Common myeloid progenitor, CD34-positive (primary cell): Measurements from ENCODE around the gene TDRD3.

ENCODE experiments used
- CTCF ChIA-PET: fragments of 350-600 bp; sonication (Branson Sonifier 250); formaldehyde crosslinking; loops from one replicate; lab custom pipeline; 2021; ENCODE audit warnings: antibody characterized with exemption; lab: Charles Lee
- POLR2A ChIA-PET: fragments of 350-600 bp; sonication (Branson Sonifier 250); formaldehyde crosslinking; loops from one replicate; lab custom pipeline; 2021; ENCODE audit warnings: antibody characterized with exemption; lab: Charles Lee
- DNase-seq, 3 donors: peaks; one replicate each; pipeline versions ENCODE4 v3.0.0 to v3.0.0-alpha.2; 2013
- H3K27ac ChIP-seq, 2 experiments: 1 replicate in 1 of 2; 2 replicates in 1 of 2; pipeline ENCODE4 v1.7.0; 2013; ENCODE audit warnings: inconsistent platforms in 2 of 2, low read length in 2 of 2, mild to moderate bottlenecking in 2 of 2, low read depth in 1 of 2, moderate library complexity in 1 of 2; ENCODE audit not compliant: severe bottlenecking in 2 of 2, insufficient read depth in 1 of 2, poor library complexity in 1 of 2
- H3K27me3 ChIP-seq, 5 experiments: replicated peaks in 2 of 5; 1 replicate in 3 of 5; 2 replicates in 2 of 5; pipeline versions ENCODE4 v1.6.1 to v1.7.0; 2013; ENCODE audit warnings: low read length in 4 of 5, mild to moderate bottlenecking in 2 of 5, moderate library complexity in 2 of 5, inconsistent platforms in 1 of 5; ENCODE audit not compliant: insufficient read depth in 5 of 5, control insufficient read depth in 4 of 5
- H3K36me3 ChIP-seq, 4 experiments: 1 replicate in 2 of 4; 2 replicates in 2 of 4; pipeline versions ENCODE4 v1.6.1 to v1.7.0; 2013; ENCODE audit warnings: low read length in 3 of 4, control low read depth in 1 of 4, mild to moderate bottlenecking in 1 of 4; ENCODE audit not compliant: control insufficient read depth in 4 of 4, insufficient read depth in 4 of 4
- H3K4me1 ChIP-seq, 4 experiments: 1 replicate in 3 of 4; 2 replicates in 1 of 4; pipeline versions ENCODE4 v1.6.1 to v1.7.1; 2013; ENCODE audit warnings: low read length in 3 of 4, mild to moderate bottlenecking in 3 of 4, control low read depth in 1 of 4, inconsistent platforms in 1 of 4, moderate library complexity in 1 of 4; ENCODE audit not compliant: control insufficient read depth in 4 of 4, insufficient read depth in 4 of 4; ENCODE audit errors: control extremely low read depth in 1 of 4
- H3K4me3 ChIP-seq, 7 experiments: 1 replicate in 4 of 7; 2 replicates in 3 of 7; pipeline versions ENCODE4 v1.5.1 to v1.7.0; 2013; ENCODE audit warnings: mild to moderate bottlenecking in 7 of 7, low read length in 6 of 7, moderate library complexity in 6 of 7, inconsistent platforms in 2 of 7, low read depth in 2 of 7, control low read depth in 1 of 7; ENCODE audit not compliant: insufficient read depth in 4 of 7, control insufficient read depth in 1 of 7; ENCODE audit errors: extremely low read depth in 1 of 7
- H3K9me3 ChIP-seq, 5 experiments: 1 replicate in 4 of 5; 2 replicates in 1 of 5; pipeline versions ENCODE4 v1.6.1 to v1.7.1; 2013; ENCODE audit warnings: low read length in 4 of 5, mild to moderate bottlenecking in 2 of 5, inconsistent platforms in 1 of 5, low read depth in 1 of 5, moderate library complexity in 1 of 5; ENCODE audit not compliant: control insufficient read depth in 4 of 5, insufficient read depth in 2 of 5; ENCODE audit errors: control extremely low read depth in 1 of 5
- WGBS: methylation state at CpG from one replicate; pipeline ENCODE4 v1.1.5; 2013; ENCODE audit not compliant: insufficient coverage; 5-methylcytosine and 5-hydroxymethylcytosine counted together

The TDRD3 gene

DNA sequence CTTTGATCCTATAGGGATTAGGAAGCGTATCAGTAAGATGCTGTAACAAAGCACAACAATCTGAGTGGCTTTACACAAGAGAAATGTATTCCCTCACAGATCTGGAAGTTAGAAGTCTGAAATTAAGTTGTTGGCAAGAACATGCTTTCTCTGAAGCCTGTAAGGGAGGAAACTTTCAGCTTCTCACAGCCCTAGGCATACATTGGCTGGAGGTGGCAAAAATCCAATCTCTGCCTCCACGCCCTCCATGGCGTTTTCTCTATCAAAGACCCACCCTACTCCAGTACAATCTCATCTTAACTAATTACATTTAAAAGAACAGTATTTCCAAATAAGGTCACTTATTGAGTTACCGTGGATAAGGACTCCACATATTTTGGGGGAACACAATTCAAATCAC is 211.9 kb downstream of the TDRD3 start:
- 97% methylated on average over 4 of the region's 4 CpGs for WGBS
- CTCF ChIA-PET: no interaction called here
- no peak for DNase-seq
- Histone ChIP-seq H3K27me3 (no peaks in the 10 kb centered on the region), H3K36me3 (no peaks in the 10 kb centered on the region), H3K9me3 (no peaks in the 10 kb centered on the region), H3K4me1 (no peaks in the 10 kb centered on the region), H3K4me3 (no peak overlapping the region), H3K27ac (no peak overlapping the region)
- POLR2A ChIA-PET: no interaction called here

DNA sequence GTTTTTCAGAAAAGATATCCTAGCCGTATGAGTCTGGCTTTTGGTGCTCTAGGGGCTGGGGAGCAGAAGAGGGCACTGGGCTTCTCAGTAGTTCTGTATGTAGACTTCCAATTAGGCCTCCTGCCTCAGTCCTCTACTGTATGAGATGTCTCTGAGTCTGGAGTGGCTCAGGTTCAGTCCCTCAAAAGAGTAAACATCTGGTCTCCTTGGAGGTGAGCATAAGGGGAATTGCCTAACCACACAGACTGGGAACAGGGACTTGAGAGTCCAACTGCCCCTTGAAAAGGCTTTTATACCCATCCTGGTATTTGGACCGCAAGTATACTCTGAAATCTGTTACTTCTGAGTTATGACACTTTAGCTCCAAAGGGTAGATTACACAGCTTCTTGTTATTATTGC is 214.5 kb downstream of the TDRD3 start:
- CTCF ChIA-PET: no interaction called here
- H3K27ac ChIP-seq: no peak overlapping the region
- DNase-seq: no peak
- H3K4me3 ChIP-seq: no peak overlapping the region
- no peaks in the 10 kb centered on the region for H3K4me1 ChIP-seq
- POLR2A ChIA-PET: no interaction called here
- no CpG with 5 or more reads among the region's 2 CpGs for WGBS
- no peaks in the 10 kb centered on the region for H3K27me3 ChIP-seq
- no peaks in the 10 kb centered on the region for H3K9me3 ChIP-seq
- H3K36me3 ChIP-seq: no peaks in the 10 kb centered on the region

DNA sequence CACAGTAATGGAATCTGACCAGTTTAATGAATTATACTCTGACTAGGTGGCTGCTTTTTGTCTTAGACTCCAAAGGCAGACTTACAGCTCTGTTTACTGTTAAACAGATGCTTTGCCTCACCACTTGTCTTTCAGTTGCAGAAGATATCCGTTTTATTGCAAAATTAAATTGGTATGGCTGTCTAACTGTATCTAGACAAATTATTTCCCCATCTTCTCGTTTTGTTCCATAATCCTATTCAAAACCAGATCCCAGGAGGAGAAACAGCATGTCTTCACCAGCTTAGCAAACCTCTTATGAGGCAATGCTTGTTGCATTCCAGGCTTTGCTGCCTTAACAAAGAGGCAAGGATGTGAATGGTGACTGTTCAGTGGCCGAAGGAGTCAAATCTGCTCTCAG is 215.6 kb downstream of the TDRD3 start:
- 80% methylated on average over 2 of the region's 3 CpGs for WGBS
- DNase-seq: no peak
- ChIA-PET CTCF (no interaction called here), POLR2A (no interaction called here)
- no peak overlapping the region for H3K27ac ChIP-seq
- H3K4me1 ChIP-seq: no peaks in the 10 kb centered on the region
- no peaks in the 10 kb centered on the region for H3K36me3 ChIP-seq
- no peaks in the 10 kb centered on the region for H3K27me3 ChIP-seq
- H3K9me3 ChIP-seq: no peaks in the 10 kb centered on the region
- H3K4me3 ChIP-seq: no peak overlapping the region

DNA sequence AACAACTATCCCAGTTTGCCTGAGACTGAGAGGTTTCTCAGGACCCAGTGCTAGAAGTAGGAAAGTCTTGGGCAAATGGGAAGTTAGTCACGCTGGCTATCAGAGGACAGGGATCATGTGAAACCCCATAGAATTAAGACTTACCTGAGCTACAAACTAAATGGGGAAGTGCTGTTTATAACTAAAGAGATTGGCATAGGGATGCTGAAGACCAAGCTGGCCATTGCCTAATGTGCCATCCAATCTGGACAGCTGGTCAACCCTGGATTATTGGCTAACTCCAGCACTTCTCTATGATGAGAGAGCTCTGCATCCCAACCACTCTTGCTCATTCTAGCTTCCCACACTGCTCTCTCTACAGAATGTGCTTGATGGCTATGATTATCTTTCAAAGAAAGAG is 216.1 kb downstream of the TDRD3 start:
- CTCF ChIA-PET: no interaction called here
- Histone ChIP-seq H3K27me3 (no peaks in the 10 kb centered on the region), H3K4me3 (no peak overlapping the region), H3K36me3 (no peaks in the 10 kb centered on the region), H3K27ac (no peak overlapping the region), H3K9me3 (no peaks in the 10 kb centered on the region), H3K4me1 (no peaks in the 10 kb centered on the region)
- no peak for DNase-seq
- 100% methylated on average over 1 of the region's 1 CpG for WGBS
- POLR2A ChIA-PET: no interaction called here

DNA sequence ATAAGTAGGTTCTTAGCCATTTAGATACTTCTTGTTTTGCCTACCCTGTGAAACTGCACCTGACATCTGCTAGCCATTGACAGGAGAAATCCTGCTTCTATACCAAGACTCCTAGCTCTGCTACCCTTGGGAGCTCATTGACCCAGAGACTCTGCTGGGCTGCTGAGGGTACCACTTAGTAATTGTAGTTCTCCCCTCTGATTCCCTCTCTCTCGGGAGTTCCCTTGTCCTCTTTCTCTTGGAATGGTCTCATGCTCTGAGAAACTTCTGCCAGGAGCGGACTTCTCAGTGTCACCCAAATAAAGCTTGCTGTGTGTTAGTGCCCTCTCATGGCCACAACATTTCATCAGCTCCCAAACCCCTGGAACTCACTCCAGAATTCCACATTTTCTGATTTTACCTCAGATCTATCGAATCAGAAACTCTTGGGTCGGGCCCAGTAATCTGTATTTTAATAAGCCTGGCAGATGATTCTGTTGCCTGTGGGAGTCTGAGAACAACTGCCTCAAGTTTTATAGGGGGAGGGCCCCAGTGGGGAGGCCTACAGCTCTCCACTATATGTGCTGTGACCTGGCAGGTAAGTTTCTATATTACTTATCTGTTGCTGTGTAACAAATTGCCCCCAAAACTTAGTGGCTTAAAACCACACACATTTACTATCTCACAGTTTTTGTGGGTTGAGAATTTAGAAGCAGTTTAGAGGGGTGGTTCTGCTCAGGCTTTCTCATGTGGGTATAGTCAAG is 221.1 kb downstream of the TDRD3 start:
- H3K4me3 ChIP-seq: no peak overlapping the region
- H3K36me3 ChIP-seq: no peaks in the 10 kb centered on the region
- CTCF ChIA-PET: no interaction called here
- H3K9me3 ChIP-seq: no peaks in the 10 kb centered on the region
- POLR2A ChIA-PET: no interaction called here
- H3K27me3 ChIP-seq: no peaks in the 10 kb centered on the region
- H3K4me1 ChIP-seq: no peaks in the 10 kb centered on the region
- WGBS: 94% methylated on average over 3 of the region's 4 CpGs
- H3K27ac ChIP-seq: no peak overlapping the region
- DNase-seq: no peak

DNA sequence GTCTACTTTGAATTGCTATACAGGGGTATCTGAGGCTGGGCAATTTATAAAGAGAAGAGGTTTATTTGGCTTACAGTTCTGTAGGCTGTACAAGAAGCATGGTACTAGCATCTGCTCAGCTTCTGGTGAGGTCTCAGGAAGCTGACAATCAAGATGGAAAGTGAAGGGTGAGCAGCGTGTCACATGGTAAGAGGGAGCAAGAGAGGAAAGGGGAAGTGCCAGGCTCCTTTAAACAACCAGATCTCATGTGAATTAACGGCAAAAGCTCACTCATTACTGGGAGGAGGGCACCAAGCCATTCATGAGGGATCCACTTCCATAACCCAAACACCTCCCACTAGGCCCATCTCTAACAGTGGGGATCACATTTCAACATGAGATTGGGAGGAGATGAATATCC is 222.4 kb downstream of the TDRD3 start:
- ChIA-PET POLR2A (no interaction called here), CTCF (no interaction called here)
- H3K36me3 ChIP-seq: no peaks in the 10 kb centered on the region
- no peaks in the 10 kb centered on the region for H3K27me3 ChIP-seq
- H3K4me1 ChIP-seq: no peaks in the 10 kb centered on the region
- DNase-seq: peak in 1 of 3 donors; percentile 7
- no peaks in the 10 kb centered on the region for H3K9me3 ChIP-seq
- no peak overlapping the region for H3K27ac ChIP-seq
- 50% methylated on average over 2 of the region's 2 CpGs for WGBS
- H3K4me3 ChIP-seq: no peak overlapping the region

DNA sequence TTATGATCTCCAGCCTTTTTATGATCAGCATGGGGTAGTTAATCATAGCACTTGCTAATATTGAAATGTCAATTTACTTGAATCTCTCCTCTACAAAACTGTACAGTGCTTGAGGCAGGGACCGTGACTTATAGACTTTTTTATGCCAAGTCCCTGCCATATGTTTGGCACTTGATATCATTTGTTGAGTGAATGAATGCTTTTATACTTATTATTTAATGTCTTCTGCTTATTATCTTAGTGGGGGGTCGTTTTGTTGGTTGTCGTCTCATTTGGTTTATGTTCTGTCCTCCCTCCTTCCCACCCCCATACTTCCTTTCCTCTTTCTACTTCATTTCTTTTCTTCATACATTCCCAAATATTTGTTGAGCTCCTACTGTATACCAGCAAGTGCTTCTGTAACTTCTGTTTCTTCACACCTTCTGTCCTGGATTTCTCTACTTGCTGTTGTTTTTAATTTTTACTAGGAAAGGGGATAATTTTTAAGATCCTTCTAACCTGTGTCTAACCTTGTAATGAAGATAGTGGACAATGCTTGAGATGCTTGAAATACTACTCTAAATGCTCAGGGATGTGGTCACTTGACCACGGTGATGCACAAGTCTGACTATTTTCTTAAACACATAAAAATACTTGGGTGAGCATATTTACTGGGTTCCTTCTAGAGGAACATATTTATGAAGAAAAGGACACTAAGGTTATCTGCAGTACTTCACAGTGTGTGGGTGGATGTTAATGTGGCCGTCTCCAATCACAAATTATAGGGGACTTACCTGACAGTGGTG is 223.8 kb downstream of the TDRD3 start:
- CTCF ChIA-PET: no interaction called here
- POLR2A ChIA-PET: no interaction called here

More for the DNA sequence above, 223.8 kb downstream of the TDRD3 start:
- H3K4me3 ChIP-seq: no peak overlapping the region
- no peaks in the 10 kb centered on the region for H3K36me3 ChIP-seq
- 40% methylated on average over 1 of the region's 5 CpGs for WGBS
- H3K27ac ChIP-seq: no peak overlapping the region
- no peaks in the 10 kb centered on the region for H3K9me3 ChIP-seq
- no peaks in the 10 kb centered on the region for H3K27me3 ChIP-seq
- DNase-seq: no peak
- no peaks in the 10 kb centered on the region for H3K4me1 ChIP-seq
